Neural cell (in vitro differentiated cells): ENCODE results near the gene DNAH17. TPM values are rescaled to one million over a fixed set of nuclear protein-coding genes. Genes with fewer than 3 reads are reported as not detected.

Source experiments
- H2AFZ ChIP-seq: fragments of 200-600, 300-800 bp; sonication (generic), shearing (Covaris generic); 2 replicates; pipeline ENCODE4 v1.6.0; 2014; ENCODE audit warnings: low read depth, mild to moderate bottlenecking, antibody characterized with exemption, low read length, moderate library complexity
- H3F3A ChIP-seq: fragments of 200-600 bp; shearing (Covaris generic); 2 replicates; pipeline ENCODE4 v1.6.1; 2016; ENCODE audit warnings: mild to moderate bottlenecking, moderate library complexity, mixed read lengths, antibody characterized with exemption, low read length; ENCODE audit not compliant: insufficient read depth, poor library complexity, severe bottlenecking
- H3K27ac ChIP-seq: fragments of 200-600, 300-800 bp; sonication (generic), shearing (Covaris generic); 2 replicates; pipeline ENCODE4 v1.5.1; 2014; ENCODE audit warnings: mild to moderate bottlenecking, low read length, moderate library complexity
- H3K27me3 ChIP-seq: fragments of 300-800, 200-600 bp; sonication (generic), shearing (Covaris generic); 2 replicates; pipeline ENCODE4 v1.6.0; 2014; ENCODE audit warnings: mild to moderate bottlenecking, low read depth, low read length, moderate library complexity; ENCODE audit not compliant: insufficient read depth
- H3K36me3 ChIP-seq: fragments of 300-800, 200-600 bp; sonication (generic), shearing (Covaris generic); 2 replicates; pipeline ENCODE4 v1.5.1; 2014; ENCODE audit warnings: mild to moderate bottlenecking, antibody characterized with exemption, low read length, moderate library complexity; ENCODE audit not compliant: insufficient read depth
- H3K4me2 ChIP-seq: fragments of 300-800, 200-600 bp; sonication (generic), shearing (Covaris generic); 2 replicates; pipeline ENCODE4 v1.6.0; 2014; ENCODE audit warnings: mild to moderate bottlenecking, low read length
- H3K4me3 ChIP-seq: fragments of 300-800, 200-600 bp; sonication (generic), shearing (Covaris generic); 2 replicates; pipeline ENCODE4 v1.5.1; 2014; ENCODE audit warnings: mild to moderate bottlenecking, low read length, moderate library complexity
- H3K79me2 ChIP-seq: fragments of 200-600 bp; shearing (Covaris generic); replicated peaks from 2 replicates; pipeline ENCODE4 v1.6.0; 2014; ENCODE audit warnings: mild to moderate bottlenecking, low read length, moderate library complexity; ENCODE audit not compliant: insufficient read depth
- H3K9ac ChIP-seq: fragments of 300-800, 200-600 bp; sonication (generic), shearing (Covaris generic); 2 replicates; pipeline ENCODE4 v1.6.1; 2016; ENCODE audit warnings: mild to moderate bottlenecking, low read length, mixed read lengths
- H3K9me2 ChIP-seq: fragments of 200-600 bp; shearing (Covaris generic); 2 replicates; pipeline ENCODE4 v1.6.1; 2016; ENCODE audit warnings: mild to moderate bottlenecking, low read length, mixed read lengths; ENCODE audit not compliant: insufficient read depth
- H3K9me3 ChIP-seq: fragments of 200-600, 300-800 bp; sonication (generic), shearing (Covaris generic); 2 replicates; pipeline ENCODE4 v1.6.1; 2016; ENCODE audit warnings: mild to moderate bottlenecking, mixed run types, low read length, moderate library complexity, mixed read lengths
- H4K20me1 ChIP-seq: fragments of 200-600 bp; shearing (Covaris generic); 2 replicates; pipeline ENCODE4 v1.6.1; 2016; ENCODE audit warnings: mild to moderate bottlenecking, mixed run types; ENCODE audit not compliant: insufficient read depth
- EP300 ChIP-seq: fragments of 450-650 bp; conservative IDR thresholded peaks from 2 replicates; pipeline ENCODE4 v1.6.1; 2014; ENCODE audit warnings: antibody characterized with exemption, mild to moderate bottlenecking, moderate library complexity; ENCODE audit not compliant: poor library complexity, severe bottlenecking
- EZH2 ChIP-seq: fragments of 200-600, 300-800 bp; shearing (Covaris generic), sonication (generic); IDR thresholded peaks from 2 replicates; pipeline ENCODE4 v1.6.1; 2014; ENCODE audit warnings: antibody characterized with exemption, low read length, borderline replicate concordance, mild to moderate bottlenecking; ENCODE audit not compliant: insufficient read depth, poor library complexity, severe bottlenecking
- MXI1 ChIP-seq: fragments of 450-650 bp; conservative IDR thresholded peaks from 2 replicates; pipeline ENCODE4 v1.6.1; 2014; ENCODE audit warnings: antibody characterized with exemption, mild to moderate bottlenecking; ENCODE audit not compliant: poor library complexity, severe bottlenecking
- POLR2AphosphoS5 ChIP-seq: IDR thresholded peaks from 2 replicates; pipeline ENCODE4 v1.6.1; 2012
- RAD21 ChIP-seq: fragments of 450-650 bp; conservative IDR thresholded peaks from 2 replicates; pipeline ENCODE4 v1.6.1; 2014; ENCODE audit warnings: antibody characterized with exemption, mild to moderate bottlenecking, moderate library complexity
- SMC3 ChIP-seq: fragments of 450-650 bp; conservative IDR thresholded peaks from 2 replicates; pipeline ENCODE4 v1.6.1; 2014; ENCODE audit warnings: antibody characterized with exemption, mild to moderate bottlenecking, moderate library complexity; ENCODE audit not compliant: poor library complexity
- TAF1 ChIP-seq: IDR thresholded peaks from 2 replicates; pipeline ENCODE4 v1.6.1; 2012; ENCODE audit warnings: low read depth
- polyA plus RNA-seq: library from polyadenylated mRNA; depleted of rRNA; stranded (reverse); fragments of >200 nt; gene quantifications from 2 replicates; pipeline ENCODE4 v1.2.3, GENCODE V29; 2014
- TF ChIP-seq, protein P1 (sequence below): fragments of 450-650 bp; IDR thresholded peaks from 2 replicates; pipeline ENCODE4 v1.5.1; 2014; ENCODE audit warnings: antibody characterized with exemption, mild to moderate bottlenecking, moderate library complexity; ENCODE audit not compliant: poor library complexity, severe bottlenecking

Gene DNAH17
- polyA plus RNA-seq, 1 donor from 2014 or later, result not detected

DNA sequence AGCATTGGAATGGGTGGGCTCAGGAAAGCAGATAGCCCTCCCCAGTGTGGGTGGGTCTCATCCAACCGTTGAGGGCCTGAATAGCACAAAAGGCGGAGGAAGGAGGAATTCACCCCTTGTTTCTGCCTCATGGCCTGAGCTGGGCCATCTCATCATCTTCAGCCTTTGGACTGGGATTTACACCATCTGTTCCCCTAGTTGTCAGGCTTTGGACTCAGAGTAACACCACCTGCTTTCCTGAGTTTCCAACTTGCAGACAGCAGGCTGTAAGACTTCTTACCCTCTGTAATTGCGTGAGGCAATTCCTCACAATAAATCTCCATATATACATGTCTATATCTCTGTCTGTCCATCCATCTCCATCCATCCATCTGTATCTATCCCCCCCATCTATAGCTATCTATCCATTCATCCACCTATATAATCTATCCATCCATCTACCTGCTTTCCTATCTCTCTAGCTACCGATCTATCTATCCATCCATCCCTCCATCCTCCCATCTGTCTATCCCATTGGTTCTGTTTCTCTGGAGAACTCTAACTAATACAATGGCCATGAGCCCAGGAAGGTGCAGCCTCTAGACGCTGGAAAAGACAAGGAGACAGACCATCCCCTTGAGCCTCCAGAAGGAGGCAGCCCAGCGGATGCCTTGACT lies 21.3 kb downstream of the DNAH17 start:
- H3F3A ChIP-seq, result no peaks in the 10 kb centered on the region
- H3K9me2 ChIP-seq, result no peaks in the 10 kb centered on the region
- H3K4me2 ChIP-seq, result no peak overlapping the region
- H3K79me2 ChIP-seq, result no peaks in the 10 kb centered on the region
- H3K9ac ChIP-seq, result no peak overlapping the region
- no peaks in the 10 kb centered on the region for H3K27me3 ChIP-seq
- H4K20me1 ChIP-seq, result no peaks in the 10 kb centered on the region
- H3K36me3 ChIP-seq, result no peaks in the 10 kb centered on the region
- TF ChIP-seq EP300, result no peak
- TF ChIP-seq SMC3, result no peak
- TF ChIP-seq EZH2, result no peak
- TF ChIP-seq TAF1, result no peak
- H3K9me3 ChIP-seq, result no peaks in the 10 kb centered on the region
- no peak overlapping the region for H3K4me3 ChIP-seq
- no peak overlapping the region for H2AFZ ChIP-seq
- no peak overlapping the region for H3K27ac ChIP-seq

DNA sequence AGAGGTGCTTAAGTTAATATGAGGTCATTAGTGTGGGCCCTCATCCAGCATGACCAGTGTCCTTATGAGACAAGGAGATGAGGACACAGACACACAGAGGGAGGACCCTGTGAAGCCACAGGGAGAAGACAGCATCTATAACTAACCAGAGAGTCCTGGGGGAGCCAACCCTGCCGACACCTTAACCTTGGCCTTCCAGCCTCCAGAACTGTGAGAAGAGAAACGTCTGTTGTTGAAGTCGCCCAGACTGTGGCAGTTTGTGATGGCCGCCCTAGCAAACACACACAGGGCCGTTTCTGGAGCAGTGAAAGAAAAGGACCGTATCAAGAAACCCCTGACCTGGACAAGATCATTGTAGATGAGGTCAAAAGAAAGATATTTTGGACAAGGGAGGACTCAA lies 26.7 kb downstream of the DNAH17 start:
- Histone ChIP-seq H3K4me3 (no peak overlapping the region), H3K79me2 (no peaks in the 10 kb centered on the region), H2AFZ (no peak overlapping the region), H4K20me1 (no peaks in the 10 kb centered on the region), H3K9me3 (no peaks in the 10 kb centered on the region), H3K27me3 (no peaks in the 10 kb centered on the region), H3K27ac (no peak overlapping the region), H3K4me2 (no peak overlapping the region), H3K36me3 (no peaks in the 10 kb centered on the region), H3K9me2 (no peaks in the 10 kb centered on the region), H3F3A (no peaks in the 10 kb centered on the region), H3K9ac (no peak overlapping the region)
- TF ChIP-seq POLR2AphosphoS5, result no peak
- TF ChIP-seq EP300, result no peak
- TF ChIP-seq, protein P1, sequence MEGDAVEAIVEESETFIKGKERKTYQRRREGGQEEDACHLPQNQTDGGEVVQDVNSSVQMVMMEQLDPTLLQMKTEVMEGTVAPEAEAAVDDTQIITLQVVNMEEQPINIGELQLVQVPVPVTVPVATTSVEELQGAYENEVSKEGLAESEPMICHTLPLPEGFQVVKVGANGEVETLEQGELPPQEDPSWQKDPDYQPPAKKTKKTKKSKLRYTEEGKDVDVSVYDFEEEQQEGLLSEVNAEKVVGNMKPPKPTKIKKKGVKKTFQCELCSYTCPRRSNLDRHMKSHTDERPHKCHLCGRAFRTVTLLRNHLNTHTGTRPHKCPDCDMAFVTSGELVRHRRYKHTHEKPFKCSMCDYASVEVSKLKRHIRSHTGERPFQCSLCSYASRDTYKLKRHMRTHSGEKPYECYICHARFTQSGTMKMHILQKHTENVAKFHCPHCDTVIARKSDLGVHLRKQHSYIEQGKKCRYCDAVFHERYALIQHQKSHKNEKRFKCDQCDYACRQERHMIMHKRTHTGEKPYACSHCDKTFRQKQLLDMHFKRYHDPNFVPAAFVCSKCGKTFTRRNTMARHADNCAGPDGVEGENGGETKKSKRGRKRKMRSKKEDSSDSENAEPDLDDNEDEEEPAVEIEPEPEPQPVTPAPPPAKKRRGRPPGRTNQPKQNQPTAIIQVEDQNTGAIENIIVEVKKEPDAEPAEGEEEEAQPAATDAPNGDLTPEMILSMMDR, result no peak

DNA sequence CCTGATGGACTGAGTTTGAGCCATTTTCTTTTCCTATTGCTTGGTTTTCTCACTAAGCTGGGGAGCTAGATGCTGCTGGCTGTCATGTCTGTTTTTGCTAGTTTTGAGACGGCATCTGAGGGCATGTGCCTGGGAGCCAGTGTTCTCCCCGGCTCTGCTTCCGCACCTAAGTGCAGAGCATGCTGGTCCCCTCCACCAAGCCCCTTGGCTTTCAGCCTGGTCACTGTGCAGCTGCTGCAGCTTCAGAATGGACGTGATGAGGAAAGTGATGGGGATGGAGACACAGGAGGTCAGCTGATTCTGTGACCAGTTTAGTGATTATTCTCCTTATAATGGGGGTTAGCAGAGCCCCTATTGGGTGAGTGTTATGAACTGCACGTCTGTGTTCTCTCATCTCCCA lies 28.5 kb downstream of the DNAH17 start:
- Histone ChIP-seq H3K4me3 (no peak overlapping the region), H3K27ac (no peak overlapping the region), H3K9ac (no peak overlapping the region), H3K27me3 (no peaks in the 10 kb centered on the region), H3K36me3 (no peaks in the 10 kb centered on the region), H3K4me2 (no peak overlapping the region), H3K9me3 (no peaks in the 10 kb centered on the region), H3F3A (no peaks in the 10 kb centered on the region), H2AFZ (no peak overlapping the region), H4K20me1 (no peaks in the 10 kb centered on the region), H3K9me2 (no peaks in the 10 kb centered on the region), H3K79me2 (no peaks in the 10 kb centered on the region)
- TF ChIP-seq, protein P1, result no peak
- TF ChIP-seq EZH2 (no peak), POLR2AphosphoS5 (no peak), RAD21 (no peak), MXI1 (no peak)
